Testis (tissue), 3 donors: ENCODE data around the gene CIB1. TPM values are rescaled to one million over a fixed set of nuclear protein-coding genes. Genes with fewer than 3 reads are reported as not detected.

Experiments
- DNase-seq: peaks from one replicate; pipeline ENCODE4 v3.0.0-alpha.2; 2019
- H3K27ac ChIP-seq, 2 donors: fragments of 200-600 bp; sonication (generic); one replicate each; pipeline ENCODE4 v1.5.1; 2019
- H3K27me3 ChIP-seq: fragments of 200-600 bp; sonication (generic); one replicate; pipeline ENCODE4 v1.5.1; 2019
- H3K36me3 ChIP-seq: fragments of 200-600 bp; sonication (generic); one replicate; pipeline ENCODE4 v1.5.1; 2017; ENCODE audit warnings: low read depth; ENCODE audit errors: missing control alignments
- H3K4me1 ChIP-seq: fragments of 200-600 bp; sonication (generic); one replicate; pipeline ENCODE4 v1.5.1; 2019
- H3K4me3 ChIP-seq, 2 donors: fragments of 200-600 bp; sonication (generic); one replicate each; pipeline ENCODE4 v1.5.1; 2017 to 2019
- H3K9me3 ChIP-seq: fragments of 200-600 bp; sonication (generic); one replicate; pipeline ENCODE4 v1.5.1; 2017
- POLR2A ChIP-seq: fragments of 450-650 bp; IDR thresholded peaks from one replicate; pipeline ENCODE4 v1.6.1; 2017; ENCODE audit warnings: antibody characterized with exemption, mild to moderate bottlenecking, moderate library complexity
- WGBS, 2 donors: methylation state at CpG; one replicate each; pipeline ENCODE4 v1.1.5; 2018; 5-methylcytosine and 5-hydroxymethylcytosine counted together
- intact Hi-C: fragments of 100-400 bp; cut with DNase I; formaldehyde crosslinking; loops from one replicate; pipeline ENCODE4 v1.15.1; 2023; ENCODE audit warnings: low total_unique reads
- polyA plus RNA-seq: library from polyadenylated mRNA; stranded (reverse); fragments of 350-450 nt; fragmentation: Illumina TruSeq; extraction: RNeasy Lipid Tissue Mini Kit (QIAGEN cat#74804); gene quantifications from one replicate; pipeline ENCODE4 v1.2.3, GENCODE V29; 2014; ENCODE audit warnings: low read depth, low replicate concordance; ENCODE audit not compliant: insufficient read depth
- total RNA-seq, 2 donors: library from RNA; depleted of rRNA; stranded (reverse); fragments of >200 nt; gene quantifications; one replicate each; pipeline ENCODE4 v1.2.3, GENCODE V29; 2016
- TF ChIP-seq, protein P1 (sequence below), 3 experiments: fragments of 450-650 bp in 2 of 3; fragments of 200-600 bp in 1 of 3; sonication (generic) in 1 of 3; IDR thresholded peaks; one replicate each; pipeline ENCODE4 v1.5.1; 2016 to 2019; ENCODE audit warnings: antibody characterized with exemption in 3 of 3, mild to moderate bottlenecking in 2 of 3, moderate library complexity in 1 of 3

CIB1 gene
- total and polyA plus RNA-seq, 3 donors from 2014 or later: 50.8 to 138 (median 78.0) TPM

DNA sequence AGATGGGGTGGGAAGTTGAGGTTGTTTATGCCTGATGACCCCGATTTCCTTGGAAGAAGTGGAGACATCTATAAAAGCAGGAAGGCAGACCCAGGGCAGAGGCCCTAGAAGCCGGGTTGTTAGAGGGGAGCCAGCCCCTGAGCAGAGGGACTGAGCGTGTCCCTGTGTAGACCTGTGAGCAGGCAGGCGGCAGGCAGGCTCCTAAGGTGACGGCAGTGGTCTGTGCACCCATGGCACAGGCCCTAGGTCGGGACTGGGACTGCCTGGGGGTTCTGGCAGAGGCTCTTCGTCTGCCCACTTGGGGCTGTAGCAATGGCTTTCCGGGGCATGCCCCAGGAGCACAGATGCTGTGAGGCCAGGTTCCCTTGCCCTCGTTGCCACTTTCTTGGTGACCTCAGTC is 22.7 kb downstream of the CIB1 start:
- peaks cover 2% of the 10 kb centered on the region for H3K4me1 ChIP-seq
- no peak overlapping the region for H3K4me3 ChIP-seq
- no peaks in the 10 kb centered on the region for H3K36me3 ChIP-seq
- intact Hi-C loops: no loop called here
- no peaks in the 10 kb centered on the region for H3K27me3 ChIP-seq
- no peak overlapping the region for H3K27ac ChIP-seq
- TF ChIP-seq POLR2A: no peak
- TF ChIP-seq, protein P1, sequence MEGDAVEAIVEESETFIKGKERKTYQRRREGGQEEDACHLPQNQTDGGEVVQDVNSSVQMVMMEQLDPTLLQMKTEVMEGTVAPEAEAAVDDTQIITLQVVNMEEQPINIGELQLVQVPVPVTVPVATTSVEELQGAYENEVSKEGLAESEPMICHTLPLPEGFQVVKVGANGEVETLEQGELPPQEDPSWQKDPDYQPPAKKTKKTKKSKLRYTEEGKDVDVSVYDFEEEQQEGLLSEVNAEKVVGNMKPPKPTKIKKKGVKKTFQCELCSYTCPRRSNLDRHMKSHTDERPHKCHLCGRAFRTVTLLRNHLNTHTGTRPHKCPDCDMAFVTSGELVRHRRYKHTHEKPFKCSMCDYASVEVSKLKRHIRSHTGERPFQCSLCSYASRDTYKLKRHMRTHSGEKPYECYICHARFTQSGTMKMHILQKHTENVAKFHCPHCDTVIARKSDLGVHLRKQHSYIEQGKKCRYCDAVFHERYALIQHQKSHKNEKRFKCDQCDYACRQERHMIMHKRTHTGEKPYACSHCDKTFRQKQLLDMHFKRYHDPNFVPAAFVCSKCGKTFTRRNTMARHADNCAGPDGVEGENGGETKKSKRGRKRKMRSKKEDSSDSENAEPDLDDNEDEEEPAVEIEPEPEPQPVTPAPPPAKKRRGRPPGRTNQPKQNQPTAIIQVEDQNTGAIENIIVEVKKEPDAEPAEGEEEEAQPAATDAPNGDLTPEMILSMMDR (IDR thresholded peaks at IDR 0.05): no peak
- 95 to 99% methylated on average over 5 to 9 of the region's 9 CpGs for WGBS, 2 donors
- H3K9me3 ChIP-seq: no peaks in the 10 kb centered on the region
- no peak for DNase-seq

DNA sequence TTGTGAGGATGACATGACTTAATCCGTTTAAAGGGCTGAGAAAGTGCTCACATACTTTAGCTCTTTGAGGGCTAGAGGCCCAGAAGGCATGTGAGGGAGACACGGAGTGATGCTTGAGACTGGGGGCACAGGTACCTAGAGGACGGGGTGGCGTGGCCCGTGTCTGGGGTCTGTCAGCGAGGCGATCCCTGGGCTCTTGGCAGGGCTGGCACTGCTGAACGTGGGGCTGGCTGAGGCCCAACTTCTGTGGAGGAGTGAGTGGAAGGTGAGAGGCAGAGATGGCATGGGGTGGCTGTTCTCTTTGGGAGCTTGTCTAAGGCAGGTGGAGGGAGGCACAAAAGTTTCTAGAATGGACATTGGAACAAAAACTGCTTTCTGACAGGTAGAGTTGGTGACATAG is 23.1 kb downstream of the CIB1 start:
- WGBS, 2 donors: 79 to 92% methylated on average over 8 of the region's 8 CpGs
- intact Hi-C loops: no loop called here

DNA sequence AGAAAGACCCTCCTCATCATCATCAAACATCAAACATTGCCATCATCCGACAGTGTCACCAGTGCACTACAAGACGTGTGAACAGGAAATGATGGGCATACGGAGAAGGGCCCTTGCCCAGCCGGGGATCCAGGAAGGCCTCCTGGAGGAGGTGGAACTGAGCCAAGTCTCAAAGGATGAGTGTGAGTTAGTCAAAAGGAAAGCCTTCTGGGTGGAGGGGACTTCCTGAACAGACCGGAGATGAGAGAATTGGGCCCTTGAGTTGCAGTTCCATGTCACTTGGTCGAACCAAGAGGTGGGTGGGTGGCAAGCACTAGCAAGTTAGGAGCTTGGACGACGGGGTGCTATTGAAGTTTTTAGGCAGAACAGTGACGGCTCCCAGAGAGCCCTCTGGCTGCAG is 24.1 kb downstream of the CIB1 start:
- intact Hi-C loops: no loop called here

More for the DNA sequence above, 23.1 kb downstream of the CIB1 start:
- no peaks in the 10 kb centered on the region for H3K9me3 ChIP-seq
- peaks cover 3% of the 10 kb centered on the region for H3K4me1 ChIP-seq
- no peak overlapping the region for H3K27ac ChIP-seq
- no peak for TF ChIP-seq POLR2A
- TF ChIP-seq, protein P1 (IDR thresholded peaks at IDR 0.05): no peak
- H3K36me3 ChIP-seq: no peaks in the 10 kb centered on the region
- no peak overlapping the region for H3K4me3 ChIP-seq
- no peak for DNase-seq
- H3K27me3 ChIP-seq: no peaks in the 10 kb centered on the region

DNA sequence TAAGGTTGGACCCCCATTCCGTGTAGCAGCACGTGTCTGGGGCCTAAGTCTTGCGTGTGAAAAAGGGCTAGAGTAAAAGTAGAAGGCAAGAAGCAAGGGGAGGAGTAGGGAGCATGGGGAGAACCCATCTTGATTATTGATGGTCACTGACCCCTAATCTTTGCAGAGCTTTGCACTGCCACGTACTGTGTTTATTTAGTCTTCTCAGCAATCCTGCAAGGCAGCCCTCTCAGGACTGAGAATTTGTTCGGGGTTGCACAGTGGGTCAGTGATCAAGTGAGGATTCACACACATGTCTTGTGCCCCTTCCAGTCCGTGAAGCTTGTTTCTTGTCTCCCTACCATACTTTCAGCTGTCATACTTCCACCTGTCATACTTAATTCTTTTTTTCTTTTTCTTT is 25.4 kb downstream of the CIB1 start:
- H3K27ac ChIP-seq: no peak overlapping the region
- no peak for DNase-seq
- no peak for TF ChIP-seq POLR2A
- TF ChIP-seq, protein P1 (IDR thresholded peaks at IDR 0.05): no peak
- peaks cover 10% of the 10 kb centered on the region for H3K4me1 ChIP-seq
- H3K4me3 ChIP-seq: no peak overlapping the region
- intact Hi-C loops: no loop called here
- no peaks in the 10 kb centered on the region for H3K9me3 ChIP-seq
- H3K36me3 ChIP-seq: no peaks in the 10 kb centered on the region
- no peaks in the 10 kb centered on the region for H3K27me3 ChIP-seq
- WGBS, 2 donors: 82 to 95% methylated on average over 6 of the region's 6 CpGs

More for the DNA sequence above, 24.1 kb downstream of the CIB1 start:
- TF ChIP-seq POLR2A: no peak
- TF ChIP-seq, protein P1 (IDR thresholded peaks at IDR 0.05): no peak
- Histone ChIP-seq H3K27me3 (no peaks in the 10 kb centered on the region), H3K27ac (no peak overlapping the region), H3K4me3 (no peak overlapping the region), H3K9me3 (no peaks in the 10 kb centered on the region), H3K36me3 (no peaks in the 10 kb centered on the region), H3K4me1 (peaks cover 10% of the 10 kb centered on the region)
- no peak for DNase-seq
- WGBS, 2 donors: 89 to 90% methylated on average over 9 of the region's 9 CpGs

DNA sequence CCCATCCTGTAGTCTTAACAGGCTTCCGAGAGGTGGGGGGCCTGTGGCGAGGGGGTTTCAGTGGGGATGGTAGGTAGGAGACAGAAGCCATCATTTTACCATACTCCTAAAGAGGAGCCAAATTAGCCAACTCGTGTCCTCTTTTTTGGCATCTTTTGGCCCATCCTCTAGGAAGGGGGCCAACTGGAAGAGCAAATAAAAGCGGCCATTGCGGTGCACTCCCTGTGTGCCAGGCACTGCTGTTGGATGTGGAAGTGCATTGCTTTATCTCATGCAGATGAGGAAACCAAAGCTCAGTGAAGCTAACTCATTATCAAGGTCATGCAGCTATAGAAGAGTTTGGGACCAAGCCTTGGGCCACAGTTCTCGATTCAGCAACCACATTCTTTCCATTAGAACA is 26.5 kb downstream of the CIB1 start:
- intact Hi-C loops: no loop called here
- no peak overlapping the region for H3K4me3 ChIP-seq
- H3K4me1 ChIP-seq: peaks cover 19% of the 10 kb centered on the region
- no peaks in the 10 kb centered on the region for H3K36me3 ChIP-seq
- H3K27ac ChIP-seq: no peak overlapping the region
- 93 to 94% methylated on average over 6 of the region's 6 CpGs for WGBS, 2 donors
- H3K27me3 ChIP-seq: no peaks in the 10 kb centered on the region
- TF ChIP-seq, protein P1 (IDR thresholded peaks at IDR 0.05): no peak
- TF ChIP-seq POLR2A: no peak
- no peak for DNase-seq
- H3K9me3 ChIP-seq: no peaks in the 10 kb centered on the region
